Epithelial cell of esophagus (primary cell): ENCODE data around the gene FOXJ1.

Experiments
- DNase-seq: peaks from one replicate; pipeline ENCODE4 v3.0.0; 2010; ENCODE audit warnings: low read depth
- H3K4me3 ChIP-seq: 2 replicates; pipeline ENCODE4 v1.5.1; 2011; ENCODE audit warnings: mild to moderate bottlenecking, low read length, control low read depth
- CTCF ChIP-seq: IDR thresholded peaks from 2 replicates; pipeline ENCODE4 v1.5.1; 2011; ENCODE audit warnings: low read depth, mild to moderate bottlenecking, low read length, control low read depth, inconsistent platforms; ENCODE audit not compliant: insufficient read depth; ENCODE audit errors: missing control alignments

Gene FOXJ1

GRCh38 chr17:76125922-76126321 is 15.1 kb downstream of the FOXJ1 start:
- no peak for TF ChIP-seq CTCF
- no peak for DNase-seq
- no peak overlapping the region for H3K4me3 ChIP-seq

GRCh38 chr17:76125391-76125675 is 15.7 kb downstream of the FOXJ1 start:
- no peak for TF ChIP-seq CTCF
- no peak for DNase-seq
- no peak overlapping the region for H3K4me3 ChIP-seq

GRCh38 chr17:76124582-76125390 is 16.3 kb downstream of the FOXJ1 start:
- no peak for TF ChIP-seq CTCF
- no peak overlapping the region for H3K4me3 ChIP-seq
- no peak for DNase-seq

GRCh38 chr17:76123749-76124581 is 17.1 kb downstream of the FOXJ1 start:
- TF ChIP-seq CTCF, result no peak

GRCh38 chr17:76123191-76123499 is 17.9 kb downstream of the FOXJ1 start:
- TF ChIP-seq CTCF, result no peak
- no peak for DNase-seq
- H3K4me3 ChIP-seq, result no peak overlapping the region

More at GRCh38 chr17:76123749-76124581, 17.1 kb downstream of the FOXJ1 start:
- DNase-seq, result no peak
- no peak overlapping the region for H3K4me3 ChIP-seq

GRCh38 chr17:76122431-76123190 is 18.4 kb downstream of the FOXJ1 start:
- TF ChIP-seq CTCF, result no peak
- DNase-seq, result no peak
- no peak overlapping the region for H3K4me3 ChIP-seq
